Erythroblast (primary cell): ENCODE results near the gene SOCS3.

ENCODE experiments used
- DNase-seq, 2 experiments: peaks; one replicate each; lab custom pipeline; 2025; lab: John Stamatoyannopoulos, UW
- GATA1 ChIP-seq: IDR thresholded peaks from 2 replicates; pipeline ENCODE4 v1.6.1; 2011; ENCODE audit warnings: low read depth, mild to moderate bottlenecking, control low read depth, low read length, moderate library complexity
- POLR2A ChIP-seq: IDR thresholded peaks from 2 replicates; pipeline ENCODE4 v1.6.1; 2011; ENCODE audit warnings: mild to moderate bottlenecking, low read length

The SOCS3 gene

DNA sequence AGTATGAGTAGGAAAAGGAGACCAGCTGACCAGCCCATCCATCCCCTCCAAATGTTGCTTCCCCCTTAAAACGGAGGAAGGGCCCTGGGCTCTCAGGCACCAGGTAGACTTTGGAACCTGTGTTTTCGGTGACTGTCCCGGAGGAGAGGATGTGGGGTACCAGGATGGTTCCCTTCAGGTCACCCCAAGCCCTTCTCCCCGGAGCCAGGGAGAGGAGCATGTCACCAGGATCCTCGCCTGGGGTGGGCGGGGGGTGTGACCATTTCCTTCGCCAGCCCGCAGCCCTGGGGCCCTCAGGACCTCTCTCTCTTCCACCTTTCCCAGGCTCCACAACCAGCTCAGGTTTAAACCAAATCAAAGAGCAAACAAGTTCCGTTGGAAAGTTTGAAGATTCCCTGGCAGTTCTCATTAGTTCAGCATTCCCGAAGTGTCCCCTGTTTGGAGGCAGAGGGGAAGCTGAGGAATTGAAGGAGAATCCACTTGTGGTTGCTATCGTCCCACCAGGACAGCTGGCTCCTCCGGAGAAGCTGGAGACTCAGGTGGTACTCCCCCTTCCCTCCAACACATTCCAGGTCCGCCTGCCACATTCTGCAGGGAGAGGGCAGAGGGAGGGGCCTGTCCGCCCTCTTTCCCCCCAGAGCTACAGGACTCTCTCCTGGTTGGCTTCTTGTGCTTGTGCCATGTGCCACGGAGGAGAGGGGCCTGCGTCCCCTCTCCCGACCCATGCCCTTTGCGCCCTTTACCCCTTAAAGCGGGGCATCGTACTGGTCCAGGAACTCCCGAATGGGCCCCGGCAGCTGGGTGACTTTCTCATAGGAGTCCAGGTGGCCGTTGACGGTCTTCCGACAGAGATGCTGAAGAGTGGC is 2.0 kb downstream of the SOCS3 start:
- DNase-seq: no peak

GRCh38 chr17:78357177-78357586 is 2.7 kb downstream of the SOCS3 start:
- no peak for DNase-seq
- TF ChIP-seq GATA1 (no peak), POLR2A (no peak)

More for the DNA sequence above, 2.0 kb downstream of the SOCS3 start:
- no peak for TF ChIP-seq POLR2A
- no peak for TF ChIP-seq GATA1

DNA sequence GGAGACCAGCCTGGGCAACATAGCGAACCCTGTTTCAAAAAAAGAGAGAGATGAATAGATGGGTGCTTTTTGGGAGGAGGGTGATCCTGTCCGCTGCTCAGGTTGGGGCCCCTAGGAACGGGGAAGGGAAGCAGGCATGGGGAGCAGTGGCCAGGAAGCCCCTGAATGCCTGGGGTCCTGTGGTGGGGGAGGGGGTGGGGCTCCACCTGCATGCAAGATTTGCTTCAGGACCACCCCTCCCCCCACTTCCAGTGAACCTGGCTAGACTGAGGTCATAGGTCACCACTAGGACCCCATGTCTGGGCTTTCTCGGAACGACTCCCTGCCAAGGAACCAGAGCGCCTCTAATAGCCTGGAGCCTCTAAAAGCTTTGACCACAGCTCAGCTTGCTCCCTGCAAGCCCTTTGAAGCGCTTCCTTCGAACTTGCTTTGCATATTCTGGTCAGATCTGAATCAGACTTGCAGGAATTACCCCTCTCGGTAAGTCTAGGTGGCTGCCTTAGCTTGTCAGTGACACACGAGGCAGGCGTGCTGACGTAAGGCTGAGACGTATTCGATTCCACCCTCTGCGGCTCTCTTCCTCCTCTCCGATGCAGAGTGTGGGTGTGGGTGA is 3.7 kb downstream of the SOCS3 start:
- DNase-seq: peak; percentile 22 to 41
- no peak for TF ChIP-seq POLR2A
- TF ChIP-seq GATA1: no peak

- no peak for TF ChIP-seq POLR2A
- DNase-seq: no peak
Observed at GRCh38 chr17:78355701-78356100, 4.2 kb downstream of the SOCS3 start.

DNA sequence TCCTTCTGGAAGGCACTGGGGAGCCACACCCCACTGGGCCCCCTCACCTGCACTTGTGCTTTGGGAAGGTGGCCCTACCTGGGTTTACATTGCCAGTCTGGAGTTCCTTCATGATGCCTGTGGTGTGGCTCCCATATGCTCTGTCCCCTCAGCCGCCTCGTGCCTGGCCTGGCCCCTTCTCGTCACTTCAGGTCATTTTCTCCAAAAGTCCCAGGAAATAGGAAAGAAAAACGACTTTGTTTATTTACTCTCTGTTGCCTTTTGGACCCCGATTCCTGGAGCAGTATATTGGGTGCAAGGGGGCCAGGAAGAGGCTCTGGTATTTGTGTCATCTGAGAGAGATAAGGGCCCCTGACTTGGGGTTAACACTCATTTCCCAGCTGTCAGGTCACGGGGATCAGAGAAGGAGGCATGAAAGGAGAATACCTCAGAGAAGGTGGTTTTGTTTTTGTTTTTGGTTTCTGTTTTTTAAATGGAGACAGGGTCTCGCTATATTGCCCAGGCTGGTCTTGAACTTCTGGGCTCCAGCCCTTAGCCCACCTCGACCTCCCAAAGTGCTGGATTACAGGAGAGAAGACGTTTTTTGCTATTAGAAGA is 4.7 kb downstream of the SOCS3 start:
- no peak for TF ChIP-seq GATA1
- no peak for TF ChIP-seq POLR2A
- DNase-seq: no peak

DNA sequence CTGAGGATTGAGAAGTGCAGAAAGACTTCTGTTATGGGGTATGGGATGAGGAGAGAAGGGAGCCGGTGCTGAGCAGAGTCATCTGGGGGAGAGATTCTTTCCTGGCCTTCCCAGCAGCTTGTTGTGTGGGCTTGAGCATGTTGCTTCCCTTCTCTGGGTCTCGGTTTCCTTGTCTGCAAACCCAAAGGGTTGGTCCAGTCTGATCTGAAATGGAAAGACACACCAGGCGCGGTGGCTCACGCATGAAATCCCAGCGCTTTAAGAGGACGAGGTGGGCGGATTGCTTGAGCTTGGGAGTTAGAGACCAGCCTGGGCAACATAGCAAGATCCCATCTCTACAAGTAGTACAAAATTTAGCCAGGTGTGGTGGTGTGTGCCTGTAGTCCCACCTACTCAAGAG is 6.0 kb downstream of the SOCS3 start:
- DNase-seq: no peak
- TF ChIP-seq GATA1 (no peak), POLR2A (no peak)

- TF ChIP-seq GATA1 (no peak), POLR2A (no peak)
- DNase-seq: no peak
Observed at GRCh38 chr17:78351449-78352006, 8.3 kb downstream of the SOCS3 start.

- no peak for TF ChIP-seq POLR2A
- TF ChIP-seq GATA1: no peak
- DNase-seq: no peak
Observed at GRCh38 chr17:78349891-78350642, 9.8 kb downstream of the SOCS3 start.

DNA sequence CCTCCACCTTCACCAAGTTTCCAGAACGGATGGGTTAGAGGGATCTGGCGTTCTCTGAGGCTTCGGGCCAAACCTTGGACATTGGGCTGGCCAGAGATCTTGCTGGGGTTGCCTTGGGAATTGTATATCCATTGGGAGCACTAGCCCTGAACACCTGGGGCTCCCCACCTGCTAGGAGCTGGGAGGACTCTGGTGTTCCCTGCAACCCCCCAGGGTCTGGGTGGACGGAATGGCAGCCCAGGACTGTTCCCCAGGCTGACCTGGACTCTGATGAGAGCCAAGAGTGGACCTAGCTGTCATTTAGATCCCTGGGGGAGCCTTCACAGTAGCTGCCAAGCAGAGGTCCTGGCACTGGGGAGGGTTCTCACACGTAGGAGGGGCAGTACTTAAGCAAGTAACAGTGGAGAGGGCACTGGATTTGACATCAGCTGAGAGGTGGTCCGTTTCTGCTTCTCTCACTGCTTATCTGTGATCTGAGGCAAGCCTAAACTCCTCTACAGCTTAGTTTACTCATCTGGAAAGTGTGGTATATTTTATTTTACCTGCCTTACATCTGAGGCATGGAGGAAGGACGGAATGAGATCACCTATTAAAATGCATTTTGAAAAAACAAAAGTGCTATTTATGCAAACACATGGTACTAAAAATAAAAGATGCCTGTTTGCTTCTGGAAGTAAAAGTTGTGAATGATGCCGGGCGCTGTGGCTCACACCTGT is 11.7 kb downstream of the SOCS3 start:
- no peak for TF ChIP-seq POLR2A
- no peak for DNase-seq

DNA sequence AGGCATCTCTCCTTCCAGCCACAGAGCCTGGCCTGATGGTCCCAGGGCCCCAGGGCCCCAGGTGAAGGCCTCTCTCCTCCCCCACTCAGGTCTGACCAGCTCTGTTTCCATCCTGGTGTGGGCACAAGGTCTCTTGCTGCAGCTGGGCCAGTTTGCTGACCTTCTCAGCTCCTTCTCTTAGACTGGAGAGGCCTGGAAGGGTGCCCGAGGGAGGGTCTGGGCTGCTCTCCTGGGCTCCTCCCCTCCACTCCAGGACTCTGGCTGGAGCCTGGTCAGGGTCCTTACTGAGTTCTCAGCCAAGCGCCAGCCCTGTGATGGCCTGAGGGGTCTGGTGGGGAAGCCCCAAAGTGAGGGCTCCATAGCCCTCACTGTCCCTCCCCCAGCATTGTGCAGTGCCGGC is 12.4 kb downstream of the SOCS3 start:
- DNase-seq: no peak
- TF ChIP-seq GATA1 (no peak), POLR2A (no peak)

DNA sequence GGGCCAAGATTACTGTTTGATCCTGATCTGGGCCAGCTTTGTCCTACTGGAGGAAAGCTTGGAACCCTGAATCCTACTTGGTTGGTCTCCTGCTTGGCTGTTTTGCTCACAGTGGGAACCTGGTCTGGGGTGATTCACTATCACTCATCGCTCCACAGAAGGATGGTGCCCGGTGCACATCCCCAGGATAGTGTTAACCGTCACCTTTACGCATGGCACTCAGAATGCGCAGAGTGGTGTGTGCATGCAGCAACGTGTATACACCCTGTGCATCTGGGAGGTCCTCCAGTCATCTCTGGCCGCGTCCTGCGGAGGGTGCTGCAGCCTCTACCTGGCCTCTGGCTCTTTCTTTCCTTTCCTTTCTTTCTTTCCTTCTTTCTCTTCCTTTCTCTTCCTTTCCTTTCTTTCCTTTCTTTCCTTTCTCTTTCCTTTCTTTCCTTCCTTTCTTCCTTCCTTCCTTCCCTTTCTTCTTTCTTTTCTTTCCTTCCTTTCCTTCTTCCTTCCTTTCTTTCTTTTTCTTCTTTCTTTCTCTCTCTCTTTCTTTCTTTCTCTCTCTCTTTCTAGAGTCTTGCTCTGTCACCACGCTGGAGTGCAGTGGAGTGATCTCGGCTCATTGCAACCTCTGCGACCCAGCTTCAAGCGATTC is 13.1 kb downstream of the SOCS3 start:
- TF ChIP-seq GATA1 (no peak), POLR2A (no peak)
- no peak for DNase-seq

DNA sequence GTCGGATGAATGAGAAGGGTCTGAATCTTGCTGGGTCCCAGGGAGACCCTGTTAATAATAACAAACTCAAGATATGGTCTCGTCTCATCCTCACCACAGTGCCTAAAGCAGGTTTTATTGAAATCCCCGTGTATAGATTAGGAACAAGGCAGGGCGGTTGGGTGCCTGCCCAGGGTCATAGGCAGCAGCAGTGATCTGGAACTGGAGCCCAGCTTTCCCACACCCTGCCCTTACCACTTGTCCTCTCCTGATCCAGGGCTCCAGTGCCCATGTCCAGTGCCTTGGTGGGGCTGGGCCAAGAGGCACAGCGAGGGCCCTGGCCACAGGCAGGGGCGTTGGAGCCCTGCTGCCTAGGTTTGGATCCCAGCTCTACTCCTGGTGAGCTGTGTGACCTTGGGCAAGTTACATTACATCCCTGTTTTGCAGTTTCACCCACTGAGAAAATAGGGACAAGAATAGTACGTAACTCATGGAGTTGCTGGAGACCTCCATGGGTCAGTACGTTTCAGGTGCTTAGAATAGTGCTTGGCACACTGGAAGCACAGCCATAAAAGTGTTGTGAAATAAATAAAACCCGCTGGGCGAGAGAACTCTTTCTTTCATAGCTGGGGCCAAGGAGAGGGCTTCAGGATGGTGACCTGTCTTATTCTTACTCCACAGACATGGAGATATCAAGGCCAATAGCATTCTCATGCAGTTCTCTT is 13.9 kb downstream of the SOCS3 start:
- no peak for DNase-seq
- TF ChIP-seq GATA1 (no peak), POLR2A (no peak)
